Hematopoietic multipotent progenitor cell treated with erythropoietin and hydrocortisone succinate and interleukin-3 and kit ligand, for 4 days (in vitro differentiated cells): ENCODE results near the gene MTAP.

Source experiments
- DNase-seq: peaks from one replicate; pipeline ENCODE4 v3.0.0-alpha.2; 2015

The MTAP gene

DNA sequence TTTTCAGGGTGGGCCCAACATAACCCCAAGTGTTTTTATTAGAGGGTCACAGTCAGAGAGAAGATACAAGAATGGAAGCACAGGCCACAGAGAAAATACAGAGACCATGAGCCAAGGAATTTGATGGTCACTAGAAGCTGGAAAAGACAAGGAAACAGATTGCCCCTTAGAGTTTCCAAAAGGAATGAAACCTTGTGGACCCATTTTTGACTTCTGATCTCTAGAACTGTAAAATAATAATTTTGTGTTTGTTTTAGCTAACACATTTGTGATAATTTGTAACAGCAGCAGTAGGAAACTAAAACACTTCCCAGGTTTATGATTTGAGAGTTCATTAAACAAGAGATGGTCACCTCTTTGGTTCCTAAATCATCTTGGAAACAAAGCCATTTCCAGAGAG, 169.9 kb downstream of the MTAP start:
- DNase-seq, result no peak

GRCh38 chr9:21974343-21974721, 171.9 kb downstream of the MTAP start:
- DNase-seq, result no peak

DNA sequence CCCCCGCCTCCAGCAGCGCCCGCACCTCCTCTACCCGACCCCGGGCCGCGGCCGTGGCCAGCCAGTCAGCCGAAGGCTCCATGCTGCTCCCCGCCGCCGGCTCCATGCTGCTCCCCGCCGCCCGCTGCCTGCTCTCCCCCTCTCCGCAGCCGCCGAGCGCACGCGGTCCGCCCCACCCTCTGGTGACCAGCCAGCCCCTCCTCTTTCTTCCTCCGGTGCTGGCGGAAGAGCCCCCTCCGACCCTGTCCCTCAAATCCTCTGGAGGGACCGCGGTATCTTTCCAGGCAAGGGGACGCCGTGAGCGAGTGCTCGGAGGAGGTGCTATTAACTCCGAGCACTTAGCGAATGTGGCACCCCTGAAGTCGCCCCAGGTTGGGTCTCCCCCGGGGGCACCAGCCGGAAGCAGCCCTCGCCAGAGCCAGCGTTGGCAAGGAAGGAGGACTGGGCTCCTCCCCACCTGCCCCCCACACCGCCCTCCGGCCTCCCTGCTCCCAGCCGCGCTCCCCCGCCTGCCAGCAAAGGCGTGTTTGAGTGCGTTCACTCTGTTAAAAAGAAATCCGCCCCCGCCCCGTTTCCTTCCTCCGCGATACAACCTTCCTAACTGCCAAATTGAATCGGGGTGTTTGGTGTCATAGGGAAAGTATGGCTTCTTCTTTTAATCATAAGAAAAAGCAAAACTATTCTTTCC, 172.4 kb downstream of the MTAP start:
- DNase-seq, result peak; percentile 44

GRCh38 chr9:21976334-21976875, 174.0 kb downstream of the MTAP start:
- no peak for DNase-seq

- no peak for DNase-seq
These were observed 180.0 kb downstream of the MTAP start for GRCh38 chr9:21982391-21982790.

GRCh38 chr9:21982861-21983560, 180.6 kb downstream of the MTAP start:
- DNase-seq, result no peak

- DNase-seq, result no peak
These were observed 181.1 kb downstream of the MTAP start for GRCh38 chr9:21983561-21983935.

DNA sequence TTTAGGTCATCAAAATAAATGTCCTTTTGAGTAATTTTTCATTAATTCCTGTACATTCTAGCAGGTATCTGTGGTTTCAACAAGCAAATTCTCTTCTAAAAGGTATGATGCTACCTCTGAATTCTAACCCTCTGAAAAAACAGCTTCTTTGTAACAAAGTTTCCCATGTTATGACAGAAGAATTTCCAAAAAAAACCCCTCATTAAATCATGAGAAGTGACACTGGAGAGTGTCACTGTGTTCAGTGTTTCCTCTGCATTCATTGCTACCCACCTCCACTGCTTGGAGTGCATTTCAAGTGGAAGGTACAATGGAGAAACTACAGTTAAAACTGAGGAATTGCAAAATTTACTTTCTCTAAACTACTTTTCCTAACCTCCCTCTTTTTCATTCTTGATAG, 181.7 kb downstream of the MTAP start:
- DNase-seq, result no peak

DNA sequence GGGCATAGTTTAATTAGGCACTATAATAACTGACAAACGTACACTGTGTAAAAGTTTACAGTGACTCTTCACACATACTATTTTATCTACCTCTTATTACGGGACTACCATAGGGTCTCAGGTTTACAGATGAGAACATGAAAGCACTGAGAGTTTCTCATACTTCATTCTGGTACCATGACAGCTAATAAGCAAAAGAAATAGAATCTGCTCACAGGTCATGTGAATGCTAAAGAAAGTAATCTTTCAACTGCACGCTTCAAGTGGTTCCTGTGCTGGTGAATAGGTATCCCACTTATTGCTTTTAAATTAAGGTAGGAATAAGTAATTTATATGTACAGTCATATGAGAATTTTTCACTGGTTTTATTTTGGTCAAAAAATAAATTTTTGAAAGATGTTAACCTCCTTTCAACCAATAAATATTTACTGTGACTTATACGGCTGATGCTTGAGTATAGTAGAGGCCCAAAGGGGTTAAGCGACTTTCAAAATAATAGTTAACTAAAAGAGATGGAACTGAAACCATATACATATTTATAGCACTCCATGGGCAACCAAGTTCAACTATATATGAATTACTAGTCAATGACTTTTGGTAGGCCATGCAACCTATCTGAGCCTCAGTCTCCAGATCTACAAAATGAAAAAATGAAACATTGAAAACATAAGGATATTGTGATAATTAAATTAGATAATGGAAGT, 183.7 kb downstream of the MTAP start:
- DNase-seq, result no peak
